Heart right ventricle (tissue), 16 donors: ENCODE results near the gene NENF. TPM values are rescaled to one million over a fixed set of nuclear protein-coding genes. Genes with fewer than 3 reads are reported as not detected.
A peak's percentile ranks its signal among the peaks of the same experiment; 100 is the strongest.

Experiments
- ATAC-seq, 8 donors: fragments of 200-7000 bp; cut with Tn5 transposase; one replicate each; pipeline ENCODE4 v1.9.1; 2020; ENCODE audit warnings: mild to moderate bottlenecking in 8 of 8, moderate library complexity in 8 of 8, moderate number of reproducible peaks in 1 of 8
- DNase-seq, 2 donors: peaks; one replicate each; pipeline ENCODE4 v3.0.0-alpha.2; 2020
- H3K27ac ChIP-seq, 10 donors: fragments of 200-600 bp; sonication (generic) in 2 of 10; one replicate each; pipeline versions ENCODE4 v1.5.0 to v1.8.0; 2020 to 2022; ENCODE audit warnings: mild to moderate bottlenecking in 3 of 10
- H3K27me3 ChIP-seq, 7 donors: fragments of 200-600 bp; one replicate each; pipeline ENCODE4 v1.8.0; 2021 to 2022; ENCODE audit warnings: mild to moderate bottlenecking in 2 of 7
- H3K36me3 ChIP-seq, 9 donors: fragments of 200-600 bp; sonication (generic) in 1 of 9; one replicate each; pipeline versions ENCODE4 v1.5.0 to v1.8.0; 2020 to 2022; ENCODE audit warnings: mild to moderate bottlenecking in 2 of 9
- H3K4me1 ChIP-seq, 9 donors: fragments of 200-600 bp; sonication (generic) in 1 of 9; one replicate each; pipeline versions ENCODE4 v1.5.0 to v1.8.0; 2020 to 2022; ENCODE audit warnings: mild to moderate bottlenecking in 4 of 9
- H3K4me3 ChIP-seq, 10 donors: fragments of 200-600 bp; sonication (generic) in 2 of 10; one replicate each; pipeline versions ENCODE4 v1.5.0 to v1.8.0; 2020 to 2022; ENCODE audit warnings: mild to moderate bottlenecking in 7 of 10, moderate library complexity in 2 of 10
- H3K9me3 ChIP-seq, 11 donors: fragments of 200-600 bp in 10 of 11; sonication (generic) in 2 of 11; one replicate each; pipeline versions ENCODE4 v1.5.0 to v1.8.0; 2013 to 2022; ENCODE audit warnings: mild to moderate bottlenecking in 2 of 11, control low read depth in 1 of 11, moderate library complexity in 1 of 11
- CTCF ChIP-seq, 9 donors: fragments of 200-600 bp; sonication (generic) in 2 of 9; IDR thresholded peaks; one replicate each; pipeline versions ENCODE4 v1.5.0 to v1.8.0; 2021 to 2022; ENCODE audit warnings: antibody characterized with exemption in 9 of 9, mild to moderate bottlenecking in 5 of 9, moderate library complexity in 1 of 9
- WGBS, 2 donors: extraction: QIAGEN DNeasy Blood & Tissue Kit; methylation state at CpG; one replicate each; pipeline ENCODE4 v1.1.7; 2013; ENCODE audit warnings: inconsistent platforms in 1 of 2; 5-methylcytosine and 5-hydroxymethylcytosine counted together
- intact Hi-C, 10 donors: fragments of 100-400 bp; cut with DNase I; formaldehyde crosslinking; loops; one replicate each; pipeline versions ENCODE4 v1.11.1 to v1.14.2; 2022
- polyA plus RNA-seq, 2 donors: library from polyadenylated mRNA; stranded (reverse); fragments of 200-250 nt; gene quantifications; one replicate each; pipeline ENCODE4 v1.2.3, GENCODE V29; 2013
- total RNA-seq, 10 donors: library from RNA; stranded (reverse); fragmentation: NEBNext Ultra II Directional in 3 of 10; extraction: Animal tissue kit (Norgen Biotek cat#: 25700) in 3 of 10; gene quantifications; one replicate each; pipeline versions ENCODE4 v1.2.1 to v1.2.4, GENCODE V29; 2021 to 2023
- donor health status: Arrhythmogenic right ventricular cardiomyopathy.
- donor health status: ischemic (EF 13 %, LVEDD 7.1; RV severe dilation, severe dysfunction).
- donor health status: healthy with polysubstance abuse.
- donor health status: DM: no; HTN: yes; CAD: no.
- donor health status: DM: no; HTN: no; CAD: no.
- donor health status: ischemic (EF 25% LVEDD 6.9; RV normal size, moderate dysfunction).
- donor health status: ischemic (EF 25% LVEDD 5.7; RV mildly dilated, moderate dysfunction).
- donor health status: healthy.
- donor health status: DM: yes; HTN: yes; CAD: no.
- donor health status: Ischemic cardiomyopathy.
- donor health status: ischemic (EF 35%, LVEDD 5.7; RV mildly dilated, moderate dysfunction).
- donor health status: nonischemic (EF 11% LVEDD 7.7; RV severe dilation, severe dysfunction).
- donor health status: DM: yes; HTN: yes; CAD: no.
- donor health status: PGD.
- donor health status: ischemic (EF 29% LVEDD 5.4; RV normal size, mild dysfunction).
- donor health status: nonischemic (EF 23%, LVEDD 6.1; RV moderate dilation, normal function).

NENF gene
- total and polyA plus RNA-seq, 12 donors: 91.8 to 241 (median 115) TPM

DNA sequence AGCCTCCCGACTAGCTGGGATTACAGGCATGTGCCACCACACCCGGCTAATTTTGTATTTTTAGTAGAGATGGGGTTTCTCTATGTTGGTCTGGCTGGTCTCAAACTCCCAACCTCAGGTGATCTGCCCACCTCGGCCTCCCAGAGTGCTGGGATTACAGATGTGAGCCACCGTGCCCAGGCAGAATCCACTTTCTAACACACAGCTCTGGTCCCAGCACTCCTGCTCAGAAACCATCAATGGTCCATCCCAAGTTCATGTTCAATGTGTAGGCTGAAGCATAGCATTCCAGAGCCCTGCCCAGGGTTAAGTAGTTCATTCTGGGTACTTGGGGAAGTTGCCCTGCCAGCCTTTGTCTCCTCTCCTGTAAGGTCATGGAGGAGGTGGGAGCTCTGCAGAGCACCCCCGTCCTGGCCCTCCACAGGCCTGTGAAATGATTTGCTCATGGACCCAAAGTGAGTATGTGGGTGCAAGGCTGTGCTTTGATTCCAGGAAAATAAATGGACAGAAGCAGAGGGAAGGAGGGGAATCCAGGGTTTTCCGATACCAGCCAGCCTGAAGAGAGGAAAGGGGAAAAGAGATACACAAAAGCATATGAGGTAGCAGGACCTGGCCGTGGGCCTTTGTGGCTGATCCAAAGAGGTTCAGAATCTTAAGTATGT lies 55.2 kb downstream of the NENF start:
- ATAC-seq (no peak), DNase-seq (no peak)
- H3K27me3 ChIP-seq: no peaks in the 10 kb centered on the region
- peak overlapping the region in 1 of 10 donors; percentile 66 for H3K27ac ChIP-seq
- H3K4me1 ChIP-seq: peaks cover 0 to 43% (median 13%) of the 10 kb centered on the region in 9 donors
- H3K9me3 ChIP-seq: no peaks in the 10 kb centered on the region
- H3K4me3 ChIP-seq: no peak overlapping the region
- WGBS, 2 donors: 83 to 91% methylated on average over 7 of the region's 7 CpGs
- H3K36me3 ChIP-seq: no peaks in the 10 kb centered on the region
- intact Hi-C loops: loop anchor here in 4 of 10 donors (10.0 kb wide), 3 partner anchors 67 to 137 kb away; a partner anchor contains a TSS
- TF ChIP-seq CTCF (IDR thresholded peaks at IDR 0.05): no peak

DNA sequence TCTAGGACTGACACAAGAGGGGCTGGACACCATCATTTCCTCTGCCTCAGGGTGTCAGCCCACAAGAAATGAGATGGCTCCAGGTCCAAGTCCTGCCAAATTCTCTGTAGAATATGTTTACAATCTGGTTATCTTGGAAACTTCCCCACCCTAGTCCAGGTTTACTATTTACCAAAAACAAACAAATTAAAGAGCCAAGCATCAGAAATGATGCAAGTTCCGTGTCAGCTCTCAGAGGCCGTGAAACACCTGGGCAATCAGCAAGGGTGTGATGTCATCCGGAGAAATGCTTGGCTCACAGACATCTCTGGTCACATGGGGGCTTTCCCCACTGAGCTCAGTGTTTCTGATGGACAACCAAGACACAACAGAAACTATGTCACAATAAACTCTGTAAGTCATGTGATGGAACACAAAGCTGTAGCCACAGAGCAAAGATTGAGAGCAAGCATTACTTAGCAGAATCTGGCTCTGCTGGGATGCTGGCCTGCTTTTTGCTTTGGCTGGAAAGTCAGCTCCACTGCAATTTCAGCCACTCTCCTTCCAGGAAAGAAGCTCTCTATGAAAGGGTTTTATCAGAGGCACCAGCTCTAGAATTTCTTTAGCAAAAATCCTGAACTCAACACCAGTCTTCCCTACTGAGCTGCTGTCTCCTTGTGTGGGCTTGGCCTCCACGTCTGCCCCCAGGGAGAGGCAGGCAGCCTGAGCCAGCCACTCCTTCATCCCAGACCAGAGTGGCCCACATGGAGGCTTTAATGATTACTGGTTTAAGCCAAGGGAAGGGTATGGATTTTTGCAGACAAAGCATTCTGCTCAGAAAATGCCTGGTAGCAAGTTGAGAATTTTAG lies 55.9 kb downstream of the NENF start:
- no peak for TF ChIP-seq CTCF (IDR thresholded peaks at IDR 0.05)
- Histone ChIP-seq H3K27me3 (no peaks in the 10 kb centered on the region), H3K36me3 (no peaks in the 10 kb centered on the region), H3K9me3 (no peaks in the 10 kb centered on the region), H3K4me1 (peaks cover 0 to 45% (median 13%) of the 10 kb centered on the region in 9 donors), H3K27ac (peak overlapping the region in 1 of 10 donors; percentile 77), H3K4me3 (no peak overlapping the region)
- WGBS, 2 donors: 51 to 56% methylated on average over 4 of the region's 4 CpGs
- peak; percentile 44 to 80 (median 58) for ATAC-seq
- DNase-seq: peak in 1 of 2 donors; percentile 46
- intact Hi-C loops: loop anchor here in 4 of 10 donors (10.0 kb wide), 3 partner anchors 66 to 136 kb away; a partner anchor contains a TSS

GRCh38 chr1:212489284-212489859 lies 56.7 kb downstream of the NENF start:
- 92% methylated on average over 4 of the region's 4 CpGs for WGBS, 2 donors
- Histone ChIP-seq H3K27ac (peak overlapping the region in 1 of 10 donors; percentile 77), H3K9me3 (no peaks in the 10 kb centered on the region), H3K4me1 (peaks cover 0 to 45% (median 13%) of the 10 kb centered on the region in 9 donors), H3K4me3 (no peak overlapping the region), H3K27me3 (no peaks in the 10 kb centered on the region), H3K36me3 (no peaks in the 10 kb centered on the region)
- no peak for TF ChIP-seq CTCF (IDR thresholded peaks at IDR 0.05)
- ATAC-seq: no peak
- DNase-seq: no peak
- intact Hi-C loops: loop anchor here in 4 of 10 donors (10.0 kb wide), 3 partner anchors 65 to 135 kb away; a partner anchor contains a TSS

DNA sequence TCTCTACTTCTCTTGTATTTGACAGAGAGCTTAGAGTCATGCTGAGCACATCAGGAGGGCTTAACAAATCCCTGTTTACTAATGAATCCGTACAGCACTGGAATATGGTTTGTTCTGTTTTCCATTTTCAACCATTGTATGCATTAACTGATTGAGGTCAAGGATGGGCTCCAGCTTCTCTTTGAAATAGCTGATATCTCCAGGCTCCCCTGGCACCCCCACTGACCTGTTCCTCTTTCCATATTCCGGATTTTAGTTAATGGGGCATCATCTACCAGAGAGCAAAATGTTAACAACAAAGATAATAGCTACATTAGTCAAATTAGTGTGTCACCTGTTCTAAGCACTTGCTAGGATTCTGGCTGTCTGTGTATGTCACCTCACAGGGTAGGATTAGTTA lies 57.6 kb downstream of the NENF start:
- peaks cover 0 to 43% (median 13%) of the 10 kb centered on the region in 9 donors for H3K4me1 ChIP-seq
- H3K27ac ChIP-seq: no peak overlapping the region
- no peak for DNase-seq
- WGBS, 2 donors: 86 to 89% methylated on average over 2 of the region's 2 CpGs
- intact Hi-C loops: no loop called here
- H3K9me3 ChIP-seq: no peaks in the 10 kb centered on the region
- ATAC-seq: no peak
- no peak for TF ChIP-seq CTCF (IDR thresholded peaks at IDR 0.05)
- H3K36me3 ChIP-seq: no peaks in the 10 kb centered on the region
- no peaks in the 10 kb centered on the region for H3K27me3 ChIP-seq
- no peak overlapping the region for H3K4me3 ChIP-seq
